ENCODE results near the gene FAM184A. TPM values are rescaled to one million over a fixed set of nuclear protein-coding genes. Genes with fewer than 3 reads are reported as not detected.

FAM184A gene
- total and polyA plus RNA-seq, 2 of the 13 experiments (the other 11 are each of a cell fraction or from before 2014, with no cell fraction given) = 7.0 to 18.0 TPM

GRCh38 chr6:119073307-119074051, 5.0 kb downstream of the FAM184A start:
- no peak for TF ChIP-seq RXRB (CRISPR knock-in tag; IDR thresholded peaks at IDR 0.05; ENCODE audit: borderline replicate concordance)
- TF ChIP-seq ZNF772 (CRISPR knock-in tag; IDR thresholded peaks at IDR 0.05) = no peak
- TF ChIP-seq SIX1 (CRISPR knock-in tag; IDR thresholded peaks at IDR 0.05; ENCODE audit: borderline replicate concordance) = no peak
- peak; percentile 73 for TF ChIP-seq ZNF263 (CRISPR knock-in tag; IDR thresholded peaks at IDR 0.05)
- ChIA-PET POLR2A (no interaction called here), CTCF (ENCODE audit: low intra/inter-chr PET ratio, low total read pairs) (no interaction called here)
- no TSS peak for BruUV-seq (replicated peaks)
- intact Hi-C loops (cut with micrococcal nuclease; ENCODE audit: unreplicated experiment) = no loop called here
- H3K36me3 ChIP-seq (replicated peaks in 1 of 2; ENCODE audit: control insufficient read depth in 1 of 2, insufficient read depth in 2 of 2, low read length in 2 of 2) = no peaks in the 10 kb centered on the region
- DNase-seq (ENCODE audit: low spot score) (no peak), ATAC-seq (no peak), FAIRE-seq (no peak)
- in situ Hi-C loops (cut with HindIII; ENCODE audit: extremely low pct_ligation_motif_present, low pct_unique_long_range_greater_than_20kb) = no loop called here
- no peak overlapping the region for H3K27ac ChIP-seq (ENCODE audit: extremely low read length, insufficient read depth, low read length)
- H3K27me3 ChIP-seq (ENCODE audit: control insufficient read depth in 1 of 2, insufficient read depth in 2 of 2, low read length in 2 of 2) = no peaks in the 10 kb centered on the region
- no peak overlapping the region for H3K9ac ChIP-seq (ENCODE audit: insufficient read depth, low read depth, low read length)
- no peak overlapping the region for H2AFZ ChIP-seq (ENCODE audit: low read length)
- no peaks in the 10 kb centered on the region for H3K79me2 ChIP-seq (ENCODE audit: insufficient read depth, low read length)
- 89% methylated on average over 4 of the region's 4 CpGs for WGBS (ENCODE audit: low lambda C conversion rate)
- H3K4me1 ChIP-seq (ENCODE audit: insufficient read depth, low read length) = peaks cover 32% of the 10 kb centered on the region
- no peaks in the 10 kb centered on the region for H3K9me3 ChIP-seq (ENCODE audit: low read length)
- H3K4me3 ChIP-seq (replicated peaks in 1 of 3; ENCODE audit: insufficient read depth in 1 of 3, low read depth in 2 of 3, low read length in 3 of 3) = no peak overlapping the region
- H4K20me1 ChIP-seq (ENCODE audit: insufficient read depth, low read length) = no peaks in the 10 kb centered on the region
- H3K4me2 ChIP-seq (ENCODE audit: low read depth, low read length) = no peak overlapping the region

GRCh38 chr6:119071576-119071975, 6.9 kb downstream of the FAM184A start:
- DNase-seq (ENCODE audit: low spot score) (peak; percentile 65), ATAC-seq (peak; percentile 94), FAIRE-seq (no peak)
- H3K79me2 ChIP-seq (ENCODE audit: insufficient read depth, low read length) = no peaks in the 10 kb centered on the region
- in situ Hi-C loops (cut with HindIII; ENCODE audit: extremely low pct_ligation_motif_present, low pct_unique_long_range_greater_than_20kb) = no loop called here
- POLR2A ChIA-PET = no interaction called here
- H4K20me1 ChIP-seq (ENCODE audit: insufficient read depth, low read length) = no peaks in the 10 kb centered on the region
- CTCF ChIA-PET (ENCODE audit: low intra/inter-chr PET ratio, low total read pairs) = no interaction called here
- no peak overlapping the region for H3K9ac ChIP-seq (ENCODE audit: insufficient read depth, low read depth, low read length)
- no TSS peak for BruUV-seq (replicated peaks)
- no peak overlapping the region for H3K4me2 ChIP-seq (ENCODE audit: low read depth, low read length)
- 57% methylated on average over 2 of the region's 2 CpGs for WGBS (ENCODE audit: low lambda C conversion rate)
- no peaks in the 10 kb centered on the region for H3K9me3 ChIP-seq (ENCODE audit: low read length)
- no peak overlapping the region for H3K27ac ChIP-seq (ENCODE audit: extremely low read length, insufficient read depth, low read length)
- intact Hi-C loops (cut with micrococcal nuclease; ENCODE audit: unreplicated experiment) = no loop called here
- no peak overlapping the region for H3K4me3 ChIP-seq (replicated peaks in 1 of 3; ENCODE audit: insufficient read depth in 1 of 3, low read depth in 2 of 3, low read length in 3 of 3)
- peaks cover 18% of the 10 kb centered on the region for H3K4me1 ChIP-seq (ENCODE audit: insufficient read depth, low read length)
- H2AFZ ChIP-seq (ENCODE audit: low read length) = no peak overlapping the region
- H3K27me3 ChIP-seq (ENCODE audit: control insufficient read depth in 1 of 2, insufficient read depth in 2 of 2, low read length in 2 of 2) = no peaks in the 10 kb centered on the region
- no peaks in the 10 kb centered on the region for H3K36me3 ChIP-seq (replicated peaks in 1 of 2; ENCODE audit: control insufficient read depth in 1 of 2, insufficient read depth in 2 of 2, low read length in 2 of 2)
- TF ChIP-seq NKX3-1 (CRISPR knock-in tag; IDR thresholded peaks at IDR 0.05) = no peak
- no peak for TF ChIP-seq ZNF792 (CRISPR knock-in tag; IDR thresholded peaks at IDR 0.05)
- TF ChIP-seq HNF4A (CRISPR knock-in tag; IDR thresholded peaks at IDR 0.05) = peak; percentile 62
- TF ChIP-seq SYNCRIP (IDR thresholded peaks at IDR 0.05; ENCODE audit: insufficient read depth, low read depth, low read length) = no peak
- peak; percentile 51; the same call in 1 of the 2 replicates for TF ChIP-seq TCF7 (IDR thresholded peaks at IDR 0.05; ENCODE audit: low read depth)
- TF ChIP-seq HOXA9 (CRISPR knock-in tag; IDR thresholded peaks at IDR 0.05; ENCODE audit: borderline replicate concordance) = no peak
- 0 out of 4 replicates have a peak, but pooled peaks of 1 of the 2 experiments have one; percentile 38 for TF ChIP-seq NR2F1 (CRISPR knock-in tag; IDR thresholded peaks at IDR 0.05)
- 0 out of 2 replicates have a peak, but pooled peaks have one; percentile 16 for TF ChIP-seq NR2F6 (IDR thresholded peaks at IDR 0.05)
- no peak for TF ChIP-seq NR2F6 (CRISPR knock-in tag; IDR thresholded peaks at IDR 0.05)
- no peak for TF ChIP-seq ZNF570 (CRISPR knock-in tag; IDR thresholded peaks at IDR 0.05; ENCODE audit: borderline replicate concordance)
- peak; percentile 55; the same call in 1 of the 2 replicates for TF ChIP-seq ZNF460 (CRISPR knock-in tag; IDR thresholded peaks at IDR 0.05; ENCODE audit: borderline replicate concordance)
- TF ChIP-seq ZMYM4 (CRISPR knock-in tag; IDR thresholded peaks at IDR 0.05) = no peak
- TF ChIP-seq ZNF770 (CRISPR knock-in tag; IDR thresholded peaks at IDR 0.05) = no peak
- TF ChIP-seq RFX3 (CRISPR knock-in tag; IDR thresholded peaks at IDR 0.05) = no peak
- no peak for TF ChIP-seq MZF1 (CRISPR knock-in tag; IDR thresholded peaks at IDR 0.05; ENCODE audit: borderline replicate concordance)
